Stimulated activated CD4-positive, alpha-beta T cell treated with anti-CD3 and anti-CD28 coated beads, Interleukin-2, amount 100 ng/mL, for 24 hours (primary cell): Measurements from ENCODE around the gene SPOCD1.
"Not testable (repeated sequence)": the region's sequence is repeated elsewhere in the genome, so short reads cannot be mapped to it uniquely, and the experiment has no call there.

ENCODE experiments used
- DNase-seq, 2 donors: peaks; one replicate each; pipeline ENCODE4 v3.0.0-alpha.2; 2020

Gene SPOCD1

GRCh38 chr1:31828926-31829690, 13.3 kb upstream of the SPOCD1 start:
- DNase-seq: no peak

- DNase-seq: no peak
Measured at GRCh38 chr1:31828341-31828740, 12.5 kb upstream of the SPOCD1 start.

- DNase-seq: no peak
Measured at GRCh38 chr1:31823780-31824179, 8.0 kb upstream of the SPOCD1 start.

- DNase-seq: no peak
Measured at GRCh38 chr1:31822766-31823165, 6.9 kb upstream of the SPOCD1 start.

- DNase-seq: not testable (repeated sequence)
Measured at GRCh38 chr1:31820196-31820595, 4.4 kb upstream of the SPOCD1 start.

GRCh38 chr1:31818206-31818605, 2.4 kb upstream of the SPOCD1 start:
- no peak for DNase-seq

GRCh38 chr1:31816947-31817346, 1.1 kb upstream of the SPOCD1 start:
- not testable (repeated sequence) for DNase-seq

GRCh38 chr1:31816501-31816900, 679 bp upstream of the SPOCD1 start:
- DNase-seq: not testable (repeated sequence)

GRCh38 chr1:31815307-31815645, 546 bp downstream of the SPOCD1 start:
- no peak for DNase-seq

GRCh38 chr1:31814631-31815306, 1.1 kb downstream of the SPOCD1 start:
- no peak for DNase-seq

GRCh38 chr1:31814041-31814511, 1.7 kb downstream of the SPOCD1 start:
- no peak for DNase-seq

- DNase-seq: no peak
Measured at GRCh38 chr1:31812158-31812829, 3.5 kb downstream of the SPOCD1 start.

- no peak for DNase-seq
Measured at GRCh38 chr1:31811605-31812004, 4.2 kb downstream of the SPOCD1 start.

- DNase-seq: no peak
Measured at GRCh38 chr1:31809698-31810097, 6.1 kb downstream of the SPOCD1 start.

GRCh38 chr1:31807273-31808048, 8.4 kb downstream of the SPOCD1 start:
- no peak for DNase-seq

- no peak for DNase-seq
Measured at GRCh38 chr1:31805318-31805717, 10.5 kb downstream of the SPOCD1 start.

GRCh38 chr1:31804098-31804497, 11.7 kb downstream of the SPOCD1 start:
- DNase-seq: no peak

- no peak for DNase-seq
Measured at GRCh38 chr1:31803610-31804009, 12.2 kb downstream of the SPOCD1 start.

GRCh38 chr1:31802190-31803150, 13.4 kb downstream of the SPOCD1 start:
- DNase-seq: no peak

- DNase-seq: no peak
Measured at GRCh38 chr1:31801458-31801857, 14.4 kb downstream of the SPOCD1 start.

GRCh38 chr1:31800674-31800967, 15.2 kb downstream of the SPOCD1 start:
- no peak for DNase-seq
